Measurements from ENCODE around the gene PPFIBP2.
"Not testable (repeated sequence)": the region's sequence is repeated elsewhere in the genome, so short reads cannot be mapped to it uniquely, and the experiment has no call there.

Gene PPFIBP2

DNA sequence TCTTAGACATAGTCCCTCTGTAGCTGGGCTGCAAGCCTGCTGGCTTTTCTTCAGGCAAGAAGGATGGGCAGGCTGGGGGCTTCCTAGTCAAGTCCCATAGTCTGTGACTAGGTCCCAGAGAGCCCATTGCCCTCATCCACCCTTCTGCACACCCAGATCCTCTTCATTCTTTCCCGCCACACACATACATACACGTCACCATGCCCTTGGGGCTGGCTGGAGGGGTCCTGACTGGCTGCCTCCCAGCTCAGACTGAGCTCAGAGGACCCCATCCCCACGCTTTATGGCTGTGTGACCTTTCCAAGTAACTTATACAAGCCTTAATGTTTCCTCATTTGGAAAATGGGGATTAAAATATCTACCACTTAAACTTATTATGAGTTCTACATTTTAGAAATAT lies 13.5 kb upstream of the PPFIBP2 start:
- DNase-seq, result no peak

DNA sequence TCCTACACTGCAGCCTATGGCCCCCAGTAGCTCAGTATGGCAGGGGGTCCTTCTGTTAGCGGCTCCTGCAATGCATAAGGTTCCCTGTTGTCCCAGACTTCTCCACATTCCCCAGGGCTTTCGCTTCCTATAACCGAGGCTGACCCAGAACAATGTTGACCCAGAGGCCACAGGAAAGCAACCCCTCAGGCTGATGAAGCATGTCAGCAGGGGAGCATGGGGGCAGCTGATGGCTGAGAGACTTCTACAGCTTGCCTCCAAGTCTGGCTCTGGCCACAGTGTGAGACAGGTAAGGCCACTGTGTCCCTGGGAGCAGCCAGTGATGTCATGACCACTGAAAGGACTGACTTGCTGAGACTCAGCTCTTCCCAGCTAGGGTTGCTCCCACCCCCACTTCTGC lies 12.5 kb upstream of the PPFIBP2 start:
- no peak for DNase-seq

DNA sequence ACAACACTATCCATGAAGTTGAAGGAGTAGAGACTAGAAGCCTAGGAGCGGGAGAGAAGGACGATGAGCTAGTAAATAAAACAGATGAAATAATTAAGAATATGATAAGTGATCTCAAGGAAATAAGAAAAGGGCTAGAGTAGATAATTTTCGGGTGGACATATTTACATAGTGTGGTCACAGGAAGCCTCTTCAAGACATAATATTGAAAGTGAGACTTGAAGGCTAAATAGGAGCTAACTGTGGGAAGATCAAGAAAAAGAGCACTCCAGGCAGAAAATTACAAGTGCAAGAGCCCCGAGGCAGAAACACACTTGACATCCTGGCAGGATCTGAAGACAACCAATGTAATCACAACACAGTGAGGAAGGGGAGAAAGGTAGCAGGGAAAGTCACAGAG lies 11.9 kb upstream of the PPFIBP2 start:
- DNase-seq, result no peak

DNA sequence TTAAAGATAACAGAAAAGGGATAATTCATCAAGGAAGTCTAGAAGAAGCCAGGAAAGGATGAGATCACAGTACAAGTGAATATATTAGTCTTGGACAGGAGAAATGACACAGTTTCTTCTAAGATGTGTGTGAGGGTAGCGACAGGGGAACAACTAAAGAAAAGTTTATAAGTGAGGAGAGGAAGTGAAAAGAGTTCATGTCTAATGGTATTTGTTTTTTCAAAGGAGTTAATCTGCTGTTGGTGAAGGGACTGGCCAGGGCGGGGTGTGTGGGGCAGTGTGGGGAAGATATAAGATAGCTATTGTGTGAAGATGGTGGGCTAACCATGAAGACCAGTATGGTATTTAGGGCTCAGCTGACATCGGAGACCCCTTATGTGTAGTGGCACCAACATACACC lies 7.6 kb upstream of the PPFIBP2 start:
- no peak for DNase-seq

DNA sequence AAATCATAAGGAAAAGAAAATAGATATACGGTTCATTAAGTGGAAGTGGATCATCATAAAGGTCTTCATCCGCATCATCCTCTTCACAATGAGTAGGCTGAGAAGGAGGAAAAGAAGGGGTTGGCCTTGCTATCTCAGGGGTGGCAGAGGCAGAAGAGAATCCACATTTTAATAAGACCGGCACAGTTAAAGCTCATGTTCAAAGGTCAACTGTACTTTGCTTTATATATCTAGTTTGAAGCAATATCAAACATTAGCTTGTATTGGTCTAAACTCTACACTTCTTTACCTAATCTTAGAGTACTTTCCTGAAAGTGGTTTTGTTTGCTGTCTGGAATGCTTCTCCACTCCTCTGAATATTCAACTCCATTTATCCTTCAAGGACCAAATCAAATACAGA lies 5.7 kb upstream of the PPFIBP2 start:
- DNase-seq, result no peak

DNA sequence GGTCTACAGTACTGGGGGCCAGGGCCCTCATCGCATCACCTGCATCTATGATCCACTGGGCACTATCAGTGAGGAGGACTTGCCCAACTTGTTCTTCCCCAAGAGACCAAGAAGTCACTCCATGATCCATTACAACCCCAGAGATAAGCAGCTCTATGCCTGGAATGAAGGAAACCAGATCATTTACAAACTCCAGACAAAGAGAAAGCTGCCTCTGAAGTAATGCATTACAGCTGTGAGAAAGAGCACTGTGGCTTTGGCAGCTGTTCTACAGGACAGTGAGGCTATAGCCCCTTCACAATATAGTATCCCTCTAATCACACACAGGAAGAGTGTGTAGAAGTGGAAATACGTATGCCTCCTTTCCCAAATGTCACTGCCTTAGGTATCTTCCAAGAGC lies 3.8 kb upstream of the PPFIBP2 start:
- no peak for DNase-seq

DNA sequence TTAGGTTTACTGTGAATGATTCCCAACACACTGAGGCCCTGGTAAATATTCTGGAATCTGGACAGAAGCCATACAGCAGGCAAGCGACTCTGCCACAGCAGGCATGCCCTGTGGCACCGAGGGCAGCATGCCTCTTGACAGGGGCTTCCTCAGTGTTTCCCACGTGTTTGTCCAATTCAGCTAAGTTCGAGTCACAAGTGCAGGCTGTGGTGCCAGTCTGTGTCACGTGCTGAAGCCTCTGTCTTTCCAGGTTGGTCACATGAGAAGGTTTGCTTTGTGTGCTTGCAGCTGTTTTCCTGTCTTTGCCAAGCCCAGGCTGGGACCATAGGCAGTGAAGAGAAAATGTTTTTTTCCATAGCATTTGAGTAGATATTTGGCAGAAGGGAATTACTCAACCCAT lies 2.4 kb upstream of the PPFIBP2 start:
- no peak for DNase-seq

DNA sequence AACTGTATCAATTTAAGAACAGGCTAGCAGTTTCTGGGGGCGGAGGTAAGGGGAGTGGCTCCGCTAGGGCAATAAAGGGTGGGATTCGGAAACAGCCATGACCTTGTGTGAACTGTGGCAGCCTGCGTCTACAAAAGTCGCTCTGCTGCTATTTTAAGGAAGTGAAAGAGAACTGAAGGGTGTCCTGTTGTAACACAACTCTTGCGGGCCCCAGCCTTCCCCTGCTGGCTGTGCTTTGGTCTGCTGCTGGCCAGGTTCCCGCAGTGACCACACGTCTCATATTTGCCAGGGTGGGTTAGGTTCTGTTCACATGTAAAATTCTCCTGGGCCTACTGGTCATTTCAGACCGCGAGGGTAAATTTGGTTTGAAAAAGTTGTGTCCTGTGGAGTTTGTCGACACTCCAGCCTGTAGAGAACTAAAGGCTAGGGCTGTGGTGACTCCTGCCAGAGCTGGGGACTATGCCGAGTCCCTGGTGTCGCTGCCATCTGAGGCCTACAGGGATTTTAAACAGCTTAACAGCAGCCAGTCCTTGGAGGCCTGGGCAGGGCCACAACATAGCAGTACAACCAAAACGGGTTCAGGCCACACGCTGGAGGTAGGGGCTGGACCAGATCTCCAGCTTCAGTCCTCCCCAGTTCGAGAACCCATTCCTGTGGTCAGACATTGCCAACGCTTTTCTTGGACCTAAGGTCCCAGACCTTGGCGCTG lies 1.1 kb upstream of the PPFIBP2 start:
- DNase-seq, result peak; percentile 9

DNA sequence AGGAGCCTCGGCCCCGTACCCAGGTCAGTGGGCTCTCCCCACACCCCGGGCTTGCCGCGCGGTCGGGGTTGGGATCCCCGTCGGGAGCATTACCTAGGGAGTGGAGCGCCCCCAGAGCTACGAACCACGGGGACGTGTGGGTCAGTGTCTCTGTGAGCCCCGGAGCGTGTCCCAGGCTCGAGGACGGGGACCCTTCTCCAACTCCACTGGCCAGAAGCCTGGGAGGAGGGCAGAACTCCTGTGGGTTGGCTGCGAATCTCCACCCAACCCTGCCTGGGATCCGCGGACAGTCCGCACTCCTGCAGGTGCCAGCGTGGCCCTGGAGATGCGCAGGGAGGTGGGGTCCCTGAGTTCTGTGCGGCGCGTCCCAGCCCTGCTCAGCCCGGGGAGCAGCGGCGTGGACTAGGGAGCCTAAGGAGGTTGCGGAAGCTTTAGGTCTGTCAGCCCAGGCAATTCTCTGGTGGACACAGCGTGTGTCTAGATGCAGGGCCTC lies 346 bp downstream of the PPFIBP2 start:
- DNase-seq, result peak; percentile 45

DNA sequence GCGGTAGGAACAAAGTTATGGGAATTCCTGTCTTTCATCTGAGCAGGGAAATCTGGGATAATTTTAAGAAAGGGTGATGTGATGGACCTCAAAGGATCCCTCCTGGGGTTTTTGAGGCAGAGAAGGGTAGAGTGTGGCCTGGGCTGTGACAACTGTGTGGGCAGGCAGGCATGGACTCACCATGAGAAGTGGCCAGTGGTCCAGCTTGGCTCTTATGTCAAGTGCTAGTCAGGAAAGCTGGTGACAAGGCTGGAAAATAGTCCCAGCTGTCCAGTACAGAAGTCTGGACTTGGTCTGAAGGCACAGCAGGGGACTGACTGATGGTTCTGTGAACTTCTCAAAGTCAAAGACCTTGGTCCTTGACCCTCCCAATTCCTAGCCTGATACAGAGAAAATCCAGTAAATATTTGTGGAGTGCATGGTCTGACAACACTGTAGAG lies 1.7 kb downstream of the PPFIBP2 start:
- no peak for DNase-seq

DNA sequence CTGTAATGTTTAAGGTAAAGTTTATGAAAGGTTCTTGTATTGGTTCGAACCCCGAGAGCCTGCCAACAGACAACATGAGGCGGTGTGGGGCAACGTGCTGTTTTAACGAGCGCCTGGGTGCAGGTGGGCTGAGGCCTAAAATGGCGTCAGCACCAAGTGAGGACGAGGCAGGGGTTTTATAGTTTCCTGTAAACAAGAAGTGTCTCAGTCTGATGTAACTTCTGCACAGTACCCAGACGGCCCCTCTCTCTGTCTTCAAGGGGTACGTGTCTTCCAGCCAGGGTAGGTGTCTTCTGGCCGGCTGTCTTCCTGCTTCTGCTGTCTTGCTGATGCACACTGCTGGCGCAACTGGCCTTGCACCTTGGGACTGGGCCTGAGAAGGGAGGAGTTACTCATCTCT lies 2.7 kb downstream of the PPFIBP2 start:
- DNase-seq, result no peak

DNA sequence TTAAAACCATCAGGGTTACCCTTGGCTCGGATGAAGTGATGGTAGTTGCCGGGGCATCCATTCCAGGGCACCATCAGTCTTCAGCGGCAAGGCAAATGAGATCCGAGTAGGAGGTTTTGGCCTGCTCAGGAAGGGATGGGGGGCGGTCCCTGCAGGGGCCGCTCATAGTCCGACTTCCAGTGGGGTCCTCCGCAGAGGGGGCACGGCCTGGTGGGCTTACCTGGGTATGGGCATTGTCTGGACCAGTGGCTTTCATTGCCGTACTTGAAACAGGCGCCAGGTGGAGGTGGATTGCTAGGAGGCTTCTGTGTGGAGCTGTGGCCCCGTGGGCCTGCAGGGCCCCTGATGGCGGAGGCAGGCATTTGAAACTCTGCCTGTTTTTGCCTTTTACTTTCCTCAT lies 3.9 kb downstream of the PPFIBP2 start:
- not testable (repeated sequence) for DNase-seq

DNA sequence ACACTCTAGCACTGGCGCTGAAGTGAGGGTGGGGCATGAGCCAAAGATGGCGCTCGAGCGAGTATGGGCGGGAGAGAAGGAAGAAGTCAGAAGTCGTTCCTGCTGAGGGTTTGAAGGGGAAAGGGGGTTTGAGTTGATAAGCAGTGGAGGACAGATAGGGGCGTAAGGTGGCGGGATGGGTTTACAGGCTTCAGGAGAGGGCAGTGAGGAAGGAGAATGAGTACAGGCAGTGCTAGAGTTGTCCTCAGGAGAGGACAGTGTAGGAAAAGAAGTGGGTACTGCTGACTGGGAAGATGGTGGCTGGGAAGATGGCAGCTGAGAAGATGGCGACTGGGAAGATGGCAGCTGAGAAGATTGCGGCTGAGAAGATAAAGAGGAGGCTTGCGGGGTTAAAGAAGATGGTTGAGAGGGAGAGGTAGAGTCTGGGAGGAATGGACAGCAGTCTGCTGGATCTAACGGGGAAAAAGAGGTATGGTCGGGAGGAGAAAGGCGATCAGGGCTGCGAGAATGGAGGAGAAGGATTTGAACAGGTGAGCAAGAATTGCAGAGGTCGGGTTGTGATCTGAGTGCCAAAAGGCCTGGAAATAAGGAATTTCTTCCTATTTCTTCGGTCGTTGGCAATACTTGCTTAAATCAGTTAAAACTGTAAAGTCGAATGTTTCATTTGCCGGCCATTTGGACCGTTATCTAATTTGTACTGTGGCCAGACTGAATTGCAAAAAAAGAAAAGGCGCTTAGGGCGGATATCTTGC lies 5.2 kb downstream of the PPFIBP2 start:
- no peak for DNase-seq

DNA sequence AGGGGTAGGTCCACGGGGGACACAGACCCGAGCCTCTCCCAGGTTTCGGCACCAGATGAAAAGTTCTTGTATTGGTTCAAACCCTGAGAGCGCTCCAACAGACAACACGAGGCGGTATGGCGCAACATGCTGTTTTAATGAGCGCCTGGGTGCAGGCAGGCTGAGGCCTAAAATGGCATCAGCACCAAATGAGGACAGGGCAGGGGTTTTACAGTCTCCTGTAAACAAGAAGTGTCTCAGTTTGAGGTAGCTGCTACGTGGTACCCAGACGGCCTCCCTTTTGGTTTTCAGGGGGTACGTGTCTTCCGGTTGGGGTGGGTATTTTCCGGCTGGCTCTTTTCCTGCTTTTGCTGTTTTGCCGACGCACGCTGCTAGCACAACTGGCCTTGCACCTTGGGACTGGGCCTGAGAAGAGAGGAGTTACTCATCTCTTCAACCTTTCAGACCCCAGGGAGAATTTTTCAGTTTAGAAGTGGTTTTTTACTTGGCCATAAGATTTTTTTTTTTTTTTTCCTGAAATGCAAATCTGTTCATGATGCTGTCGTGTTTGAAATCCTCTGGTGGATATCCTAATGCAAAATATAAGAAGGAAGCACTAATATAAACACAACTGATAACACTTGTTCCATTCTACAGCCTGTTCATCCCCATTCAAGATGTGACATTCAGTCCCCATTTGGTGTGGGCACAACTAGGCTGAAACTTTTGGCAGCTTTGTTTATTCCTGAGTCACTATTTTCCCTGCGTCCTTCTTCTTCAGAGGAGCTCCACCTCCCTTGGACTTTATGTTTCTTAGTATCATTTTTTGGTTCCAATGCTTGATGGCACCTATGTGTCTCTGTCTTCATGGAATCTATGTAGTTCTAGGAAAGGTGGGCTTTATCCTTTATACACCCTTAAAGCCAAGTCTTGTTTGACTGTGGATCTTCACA lies 6.5 kb downstream of the PPFIBP2 start:
- no peak for DNase-seq

DNA sequence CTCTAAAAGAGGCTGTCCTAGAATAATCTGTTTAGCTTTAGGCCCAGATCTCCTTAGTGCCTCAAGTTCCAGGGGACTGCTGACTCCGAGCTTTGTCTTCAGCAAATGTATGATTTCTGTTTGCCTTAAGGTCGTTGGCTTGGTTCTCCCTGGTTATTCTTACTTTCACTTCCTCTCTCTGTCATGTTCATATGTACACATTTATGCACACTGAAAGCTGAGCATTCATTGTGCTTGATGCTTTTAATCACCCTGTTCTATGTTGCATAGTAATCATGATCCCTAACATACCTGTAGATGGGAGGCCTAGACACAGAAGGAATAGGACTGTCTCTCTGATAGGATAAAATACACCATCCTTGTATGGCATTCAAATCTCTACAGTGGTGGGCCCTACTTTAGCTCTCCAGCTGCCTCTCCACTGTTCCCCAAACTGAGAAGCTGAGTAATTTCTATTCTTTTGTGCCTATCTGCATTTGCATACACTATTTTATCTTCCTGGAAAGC lies 7.2 kb downstream of the PPFIBP2 start:
- DNase-seq, result no peak

DNA sequence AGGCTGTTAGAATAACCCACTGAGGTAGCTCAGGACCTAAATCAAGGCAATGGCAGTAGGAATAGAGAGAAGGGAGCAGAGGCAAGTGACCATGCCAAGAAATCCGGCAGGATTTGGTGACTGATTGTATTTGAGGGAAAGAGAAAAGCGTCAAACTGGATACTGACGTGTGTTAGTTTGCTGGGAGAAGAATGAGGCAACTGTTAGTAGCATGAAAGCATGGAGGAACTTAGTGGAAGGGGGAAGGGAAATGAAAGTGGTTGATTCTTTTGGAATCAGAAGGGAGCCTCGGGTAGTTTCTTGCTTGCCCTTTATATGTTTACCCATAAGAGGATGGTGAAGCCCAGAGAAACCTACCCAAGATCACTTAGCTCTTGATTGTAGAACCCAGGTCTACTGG lies 8.3 kb downstream of the PPFIBP2 start:
- no peak for DNase-seq

DNA sequence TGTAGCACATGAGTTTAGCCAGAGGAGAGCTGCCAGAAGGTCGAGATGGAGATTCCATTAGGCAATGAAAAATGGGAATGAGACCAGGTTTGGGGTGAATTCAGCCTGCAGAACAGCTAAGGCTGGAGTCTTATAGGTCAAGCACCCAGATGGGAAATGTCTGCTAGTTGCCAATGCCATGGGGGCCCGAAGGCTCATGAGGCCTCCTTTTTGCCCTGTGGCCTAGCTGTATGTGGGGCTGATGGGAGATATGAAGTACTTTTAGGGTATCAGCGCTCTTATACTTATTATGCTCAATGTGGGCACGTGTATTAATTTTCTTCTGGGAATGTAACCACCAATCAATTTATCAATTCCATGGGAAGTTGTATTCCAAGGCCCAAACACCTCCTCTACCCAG lies 8.7 kb downstream of the PPFIBP2 start:
- DNase-seq, result no peak

DNA sequence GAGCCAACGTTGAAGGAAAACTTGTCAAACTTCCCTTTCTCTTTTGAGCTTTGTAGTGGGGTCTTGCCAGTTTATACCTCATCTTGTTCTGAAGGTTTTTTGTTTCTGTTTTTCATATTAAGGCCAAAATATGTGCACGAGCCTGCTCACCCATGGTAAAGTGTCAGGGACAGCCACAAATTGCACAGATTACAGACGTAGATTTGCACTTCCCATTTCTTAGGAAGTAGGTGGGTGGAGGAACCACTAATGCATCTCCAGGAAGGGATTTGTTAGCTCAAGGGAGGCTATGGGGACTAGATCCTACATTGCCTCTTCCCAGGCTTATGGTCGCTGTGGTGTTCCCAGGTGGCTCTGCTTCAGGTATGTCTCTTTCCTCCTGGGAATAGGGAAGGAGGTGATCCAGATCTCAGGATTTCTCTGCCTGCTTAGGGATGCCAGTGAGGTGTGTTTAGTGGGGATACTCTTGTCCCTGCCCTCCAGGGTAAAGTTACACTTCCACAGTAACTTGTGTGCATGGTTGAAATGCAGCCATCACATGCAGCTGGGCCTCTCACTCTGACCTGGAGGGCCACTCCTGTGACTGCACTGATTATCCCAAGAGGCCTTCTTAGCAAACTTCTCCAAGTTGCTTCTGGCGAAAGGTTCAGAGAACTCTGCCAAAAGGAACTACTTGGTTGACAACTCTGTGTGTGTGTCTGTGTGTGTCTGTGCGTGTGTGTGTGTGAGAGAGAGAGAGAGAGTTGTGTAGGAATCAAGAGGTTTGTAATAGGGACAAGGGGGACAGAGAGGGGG lies 9.8 kb downstream of the PPFIBP2 start:
- no peak for DNase-seq

DNA sequence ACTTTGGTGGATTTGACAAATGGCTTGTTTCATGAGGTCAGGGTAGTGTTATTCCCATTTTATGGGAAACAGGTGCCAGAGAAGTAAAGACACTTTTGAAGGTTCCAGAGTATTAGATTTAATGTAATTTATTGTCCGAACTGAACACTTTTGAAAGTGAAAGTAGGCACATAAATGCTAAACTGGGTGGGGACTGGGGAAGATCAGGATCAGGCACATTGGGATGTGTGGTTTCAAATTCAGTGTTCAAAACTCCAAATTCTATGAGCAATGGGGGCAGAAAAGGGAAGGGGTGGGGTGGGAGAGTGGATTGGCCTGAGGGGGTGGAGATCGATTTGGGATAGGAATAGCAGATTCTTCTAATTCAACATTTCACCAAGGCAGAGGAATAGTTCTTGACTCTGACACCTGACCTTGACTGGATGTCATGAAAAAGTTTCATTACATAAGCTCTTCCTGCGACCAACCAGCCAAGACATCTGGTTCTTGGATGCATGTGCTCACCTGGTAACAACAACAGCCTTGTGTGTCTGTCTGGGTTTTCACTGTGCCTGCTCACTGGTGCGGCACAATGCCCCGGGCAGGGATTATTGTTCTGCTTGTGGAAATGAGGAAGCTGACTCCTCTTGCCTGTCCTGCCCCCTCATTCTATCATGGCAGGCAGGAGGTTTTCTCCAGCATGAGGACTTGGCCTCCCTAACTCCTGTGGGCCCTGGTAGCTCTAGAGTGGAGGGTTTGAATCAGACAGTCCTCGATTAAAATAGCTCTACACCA lies 10.8 kb downstream of the PPFIBP2 start:
- no peak for DNase-seq

DNA sequence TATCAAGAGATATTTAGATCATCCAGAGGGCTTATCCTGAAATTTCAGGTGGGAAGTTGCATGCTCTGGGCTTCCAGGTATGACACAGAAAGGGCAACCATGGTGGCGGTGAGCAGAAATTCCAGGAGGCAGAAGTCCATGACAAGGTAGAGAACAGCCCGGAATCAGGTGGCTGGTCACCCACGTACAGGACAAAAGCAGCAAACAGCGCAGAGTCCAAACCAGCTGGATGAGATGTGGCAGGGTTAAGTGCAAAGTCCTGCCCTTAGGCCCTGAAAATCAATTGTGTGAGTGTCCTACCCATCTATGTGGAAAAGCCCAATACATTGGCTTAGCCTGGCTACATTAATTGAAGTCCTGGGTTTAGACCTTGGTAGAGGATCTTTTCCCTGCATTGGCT lies 11.6 kb downstream of the PPFIBP2 start:
- no peak for DNase-seq

DNA sequence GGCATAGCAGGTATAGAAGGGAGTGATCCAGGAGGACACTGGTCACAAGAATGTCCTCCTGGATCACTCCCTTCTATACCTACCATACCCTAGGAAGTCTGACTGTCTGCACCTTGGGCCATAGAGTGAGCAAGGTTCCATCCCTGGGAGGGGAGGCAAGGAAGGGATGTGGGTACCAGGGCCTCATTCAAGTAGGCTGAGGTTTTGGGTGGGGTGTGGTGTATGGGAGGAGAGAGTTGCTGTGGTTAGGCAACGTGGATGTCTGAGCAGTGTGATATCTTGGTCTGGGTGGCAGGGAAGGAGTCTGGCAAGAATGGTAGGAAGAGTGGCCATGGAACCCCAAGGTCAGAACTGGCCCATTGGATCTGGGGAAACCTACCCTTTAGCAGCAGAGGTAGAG lies 13.2 kb downstream of the PPFIBP2 start:
- peak; percentile 47 for DNase-seq

Measured in stimulated activated CD4-positive, alpha-beta T cell treated with anti-CD3 and anti-CD28 coated beads, Interleukin-15, amount 100 ng/mL, for 24 hours (primary cell).